HG03135 (cell line): ENCODE data around the gene PTCD2.

Experiments used
- ATAC-seq: cut with Tn5 transposase; IDR thresholded peaks from one replicate; pipeline ENCODE4 v1.9.1; 2021; ENCODE audit warnings: mild to moderate bottlenecking, moderate library complexity; ENCODE audit not compliant: unreplicated experiment

PTCD2 gene

DNA sequence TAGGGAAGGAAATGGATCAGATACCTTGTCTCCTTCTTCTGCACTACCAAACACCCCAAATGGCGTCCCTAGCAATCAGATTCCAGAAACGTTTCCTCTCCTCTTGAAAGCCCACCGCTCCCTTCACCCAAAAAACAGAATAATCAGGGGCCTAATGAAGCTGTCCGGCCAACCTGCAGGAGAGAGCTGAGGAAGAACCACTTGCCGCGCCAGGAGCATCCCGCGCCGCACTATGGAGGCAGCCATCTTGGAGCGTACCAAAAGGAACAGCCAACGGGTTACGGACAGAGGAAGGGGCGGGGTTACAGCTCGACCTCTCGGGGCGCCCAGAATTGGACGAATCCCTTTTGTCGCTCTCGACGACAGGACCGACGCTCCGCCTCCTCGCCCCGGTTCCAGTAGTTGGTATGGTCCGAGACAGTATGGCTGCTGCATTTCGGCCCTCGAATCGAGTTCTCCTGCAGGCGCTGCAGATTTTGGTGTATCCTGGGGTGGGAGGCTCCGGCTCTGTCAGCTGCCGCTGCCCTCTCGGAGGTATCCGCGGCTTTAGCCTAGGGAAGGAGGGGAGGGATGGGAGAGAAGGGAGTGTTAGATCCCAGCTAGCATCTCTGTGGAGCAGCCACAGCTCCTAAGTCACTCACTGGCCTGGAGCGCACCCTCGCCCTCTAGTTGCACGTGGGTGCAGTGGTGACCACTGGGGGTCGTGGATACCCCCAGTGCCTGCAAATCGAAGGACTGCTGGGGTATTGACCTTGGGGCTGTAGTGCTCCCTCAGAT is at the start of gene PTCD2, which contains the start of gene MRPS27:
Gene PTCD2, plus strand, starts transcription at position 398 of the 777 bp plus-strand sequence. Its CDS starts 10 bp downstream, at position 408.
Gene MRPS27, minus strand, starts transcription at position 265 of the 777 bp plus-strand sequence. Its CDS starts 19 bp downstream, at position 246.
- peak; percentile 99 for ATAC-seq

- no peak for ATAC-seq
Measured at GRCh38 chr5:72271702-72272101, 48.5 kb upstream of the PTCD2 start.

DNA sequence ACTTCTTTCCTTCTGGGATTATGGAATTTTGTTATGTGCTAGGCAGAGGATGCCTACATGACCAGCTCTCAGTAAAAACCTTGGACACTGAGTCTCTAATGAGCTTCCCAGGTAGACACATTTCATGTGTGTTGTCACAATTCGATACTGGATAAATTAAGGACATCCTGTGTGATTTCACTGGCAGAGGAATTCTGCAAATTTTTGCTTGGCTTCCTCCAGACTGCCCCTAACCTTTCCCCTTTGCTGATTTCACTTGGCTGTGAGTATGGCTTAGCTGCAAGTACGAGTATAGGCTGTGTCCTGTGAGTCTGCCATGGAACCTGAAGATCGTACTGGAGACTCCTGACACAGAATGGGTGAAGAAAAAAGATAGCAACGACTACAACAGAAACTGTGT is 47.8 kb upstream of the PTCD2 start:
- no peak for ATAC-seq

GRCh38 chr5:72273547-72273946 is 46.6 kb upstream of the PTCD2 start:
- ATAC-seq = no peak

DNA sequence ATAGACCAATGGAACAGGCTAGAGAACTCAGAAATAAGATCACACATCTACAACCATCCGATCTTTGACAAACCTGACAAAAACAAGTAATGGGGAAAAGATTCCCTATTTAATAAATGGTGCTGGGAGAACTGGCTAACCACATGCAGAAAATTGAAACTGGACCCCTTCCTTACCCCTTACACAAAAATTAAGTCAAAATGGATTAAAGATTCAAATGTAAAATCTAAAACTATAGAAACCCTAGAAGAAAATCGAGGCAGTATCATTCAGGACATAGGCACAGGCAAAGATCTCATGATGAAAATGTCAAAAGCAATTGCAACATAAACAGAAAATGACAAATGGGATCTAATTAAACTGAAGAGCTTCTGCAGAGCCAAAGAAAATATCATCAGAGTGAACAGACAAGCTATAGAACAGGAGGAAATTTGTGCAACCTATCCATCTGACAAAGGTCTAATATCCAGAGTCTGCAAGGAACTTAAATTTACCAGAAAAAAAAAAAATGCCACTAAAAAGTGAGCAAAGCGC is 43.9 kb upstream of the PTCD2 start:
- ATAC-seq = no peak

DNA sequence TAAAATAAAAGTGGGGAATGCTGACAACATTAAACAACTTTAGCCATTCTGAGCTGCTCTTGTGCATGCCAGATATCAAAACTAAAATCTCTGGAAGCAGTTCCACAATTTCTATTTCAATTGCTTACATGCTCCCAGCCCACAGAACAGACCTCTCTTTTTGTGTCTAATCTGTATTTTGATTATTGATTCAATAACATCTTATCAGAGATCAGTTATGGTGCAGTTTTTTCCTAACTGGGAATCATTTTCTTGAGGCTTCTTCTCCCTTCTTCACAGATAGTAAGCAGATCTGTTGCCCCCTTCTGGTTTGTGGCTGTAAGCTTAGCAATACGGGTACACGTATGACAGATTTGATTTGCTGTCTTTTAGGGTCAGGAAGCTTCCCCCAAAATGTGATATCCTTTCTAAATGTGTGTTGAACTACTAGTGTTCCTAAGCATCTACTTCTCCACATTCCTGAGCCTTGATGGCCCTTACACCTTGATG is 39.5 kb upstream of the PTCD2 start:
- ATAC-seq = no peak

DNA sequence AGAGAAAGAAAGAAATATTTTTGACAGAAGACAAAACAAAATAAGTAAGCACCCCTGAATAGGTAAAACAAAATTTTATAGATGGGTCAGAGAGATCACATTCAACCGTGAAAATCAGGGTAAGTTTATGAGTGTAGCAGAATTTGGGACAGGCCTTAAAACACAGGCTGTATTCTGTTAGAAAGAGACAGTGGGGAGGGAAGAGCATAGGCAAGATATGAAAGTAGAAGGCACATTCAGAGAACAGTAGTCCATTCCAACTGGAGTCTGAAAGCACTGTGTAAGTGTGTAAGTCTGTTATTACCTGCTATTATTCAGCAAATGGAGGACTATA is 38.8 kb upstream of the PTCD2 start:
- ATAC-seq = no peak

DNA sequence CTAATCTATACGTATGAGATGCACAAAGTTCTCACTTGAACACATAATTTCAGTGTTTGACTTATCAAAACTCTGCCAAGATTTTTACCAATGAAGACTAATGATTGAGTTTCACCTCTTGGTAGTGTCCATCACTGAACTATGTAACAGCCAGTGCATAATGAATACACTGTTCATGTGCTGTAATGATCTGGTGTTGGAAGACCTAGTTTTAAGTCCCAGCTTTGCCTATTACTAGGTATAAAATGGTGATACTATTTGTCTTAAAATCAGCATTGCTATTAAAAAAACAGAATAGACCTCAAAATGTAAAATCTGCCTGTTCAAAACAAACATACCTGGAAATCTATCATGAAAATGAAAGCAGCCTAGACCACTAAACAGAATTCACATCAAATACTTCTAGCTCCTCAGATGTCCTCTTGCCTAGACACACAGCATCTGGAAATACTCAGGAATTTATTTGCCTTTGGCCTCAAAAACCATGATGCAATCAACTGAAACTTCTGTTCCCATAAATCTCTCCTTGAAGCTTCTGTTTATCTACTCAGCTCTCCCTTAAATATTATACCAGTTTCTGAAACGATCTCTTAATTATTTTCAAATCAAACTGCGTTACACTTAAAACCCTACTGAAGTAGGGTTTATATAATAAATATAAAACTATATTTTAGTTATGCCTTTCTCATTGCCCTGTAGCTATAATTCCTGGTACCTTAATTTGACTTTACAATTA is 38.2 kb upstream of the PTCD2 start:
- ATAC-seq = no peak

GRCh38 chr5:72282878-72283277 is 37.3 kb upstream of the PTCD2 start:
- no peak for ATAC-seq

- ATAC-seq = no peak
Measured at GRCh38 chr5:72283358-72283757, 36.8 kb upstream of the PTCD2 start.

- no peak for ATAC-seq
Measured at GRCh38 chr5:72284559-72285423, 35.4 kb upstream of the PTCD2 start.

DNA sequence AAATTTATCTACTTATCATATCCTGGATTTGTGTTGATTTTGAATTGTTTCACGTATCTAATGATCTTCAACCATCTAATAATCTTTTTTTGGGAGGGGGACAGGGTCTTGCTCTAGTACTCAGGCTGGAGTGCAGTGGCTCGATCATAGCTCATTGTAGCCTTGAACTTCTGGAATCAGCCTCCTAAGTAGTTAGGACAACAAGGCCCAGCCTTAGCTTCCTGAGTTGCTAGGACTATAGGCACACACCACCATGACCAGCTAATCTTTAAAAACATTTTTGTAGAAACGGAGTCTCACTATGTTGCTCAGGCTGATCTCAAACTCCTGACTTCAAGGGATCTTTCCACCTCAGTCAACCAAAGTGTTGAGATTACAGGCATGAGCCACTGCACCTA is 34.8 kb upstream of the PTCD2 start:
- ATAC-seq = no peak

DNA sequence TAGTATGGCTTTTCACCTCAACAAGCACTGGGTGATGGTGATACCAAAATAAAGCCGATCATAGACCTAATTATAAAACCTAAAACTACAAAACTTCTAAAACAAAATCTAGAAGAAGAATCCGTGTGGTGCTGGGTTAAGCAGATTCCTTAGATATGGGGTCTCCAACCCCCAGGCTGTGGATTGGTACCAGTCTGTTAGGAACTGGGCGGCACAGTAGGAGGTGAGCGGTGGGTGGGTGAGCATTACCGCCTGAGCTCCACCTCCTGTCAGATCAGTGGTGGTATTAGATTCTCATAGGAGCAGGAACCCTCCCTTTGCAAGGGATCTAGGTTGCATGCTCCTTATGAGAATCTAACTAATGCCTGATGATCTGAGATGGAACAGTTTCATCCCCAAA is 33.4 kb upstream of the PTCD2 start:
- no peak for ATAC-seq

- ATAC-seq = no peak
Measured at GRCh38 chr5:72288924-72289323, 31.2 kb upstream of the PTCD2 start.

- no peak for ATAC-seq
Measured at GRCh38 chr5:72290356-72291133, 29.6 kb upstream of the PTCD2 start.

- ATAC-seq = no peak
Measured at GRCh38 chr5:72291601-72292000, 28.6 kb upstream of the PTCD2 start.

GRCh38 chr5:72292411-72292810 is 27.8 kb upstream of the PTCD2 start:
- no peak for ATAC-seq

DNA sequence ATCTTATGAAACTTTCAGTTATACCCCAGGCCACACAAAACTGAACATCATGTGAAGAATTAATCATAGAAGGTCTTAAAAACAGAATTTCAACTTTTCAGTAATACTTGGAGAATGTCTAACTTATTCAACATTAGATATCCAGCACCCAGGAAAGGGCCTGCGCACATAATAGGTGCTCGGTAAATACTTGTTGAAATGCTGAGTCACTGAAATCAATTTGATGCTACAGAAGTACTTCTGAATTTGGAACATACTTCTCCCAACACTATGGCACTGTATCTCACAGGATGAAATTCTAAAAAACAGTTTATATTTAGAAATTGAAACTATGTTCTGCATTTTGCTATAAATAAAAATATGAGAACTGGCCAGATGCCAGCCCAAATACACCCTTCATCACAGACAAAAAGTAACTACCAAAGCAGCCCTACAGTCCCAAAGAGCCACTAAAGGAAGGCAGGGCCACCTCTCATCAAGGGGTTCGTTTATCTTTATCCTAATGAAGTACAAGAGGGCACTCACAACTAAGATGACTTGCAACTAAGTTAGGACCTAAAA is 26.6 kb upstream of the PTCD2 start:
- ATAC-seq = no peak

- ATAC-seq = no peak
Measured at GRCh38 chr5:72294473-72294872, 25.7 kb upstream of the PTCD2 start.

GRCh38 chr5:72295539-72295938 is 24.6 kb upstream of the PTCD2 start:
- no peak for ATAC-seq
